NCI-H774 (cell line): ENCODE data around the gene ZFYVE27.

Source experiments
- DNase-seq: peaks from one replicate; lab custom pipeline; 2025; lab: John Stamatoyannopoulos, UW

Gene ZFYVE27

GRCh38 chr10:97770255-97770654 lies 33.3 kb downstream of the ZFYVE27 start:
- DNase-seq, result no peak

GRCh38 chr10:97771055-97771891 lies 34.3 kb downstream of the ZFYVE27 start:
- no peak for DNase-seq

- DNase-seq, result no peak
These were observed 35.2 kb downstream of the ZFYVE27 start, which contains the start of gene SFRP5 for GRCh38 chr10:97771913-97772823. TSS of gene SFRP5 (minus strand) at chr10:97771999. CDS start at chr10:97771833, 166 bp downstream.

- no peak for DNase-seq
These were observed 36.2 kb downstream of the ZFYVE27 start for GRCh38 chr10:97773096-97773495.

- DNase-seq, result no peak
These were observed 37.9 kb downstream of the ZFYVE27 start for GRCh38 chr10:97774811-97775294.

GRCh38 chr10:97777143-97777542 lies 40.2 kb downstream of the ZFYVE27 start:
- DNase-seq, result no peak

GRCh38 chr10:97778452-97779302 lies 41.7 kb downstream of the ZFYVE27 start:
- DNase-seq, result no peak

- DNase-seq, result no peak
These were observed 42.6 kb downstream of the ZFYVE27 start for GRCh38 chr10:97779492-97779891.

GRCh38 chr10:97779975-97780374 lies 43.0 kb downstream of the ZFYVE27 start:
- DNase-seq, result no peak

GRCh38 chr10:97780841-97781617 lies 44.1 kb downstream of the ZFYVE27 start:
- no peak for DNase-seq

GRCh38 chr10:97781618-97782331 lies 44.8 kb downstream of the ZFYVE27 start:
- no peak for DNase-seq

GRCh38 chr10:97782455-97783228 lies 45.7 kb downstream of the ZFYVE27 start:
- no peak for DNase-seq

- no peak for DNase-seq
These were observed 47.4 kb downstream of the ZFYVE27 start for GRCh38 chr10:97784200-97784810.

GRCh38 chr10:97785231-97785630 lies 48.3 kb downstream of the ZFYVE27 start:
- DNase-seq, result no peak

GRCh38 chr10:97785731-97786130 lies 48.8 kb downstream of the ZFYVE27 start:
- DNase-seq, result no peak

GRCh38 chr10:97788552-97789442 lies 51.9 kb downstream of the ZFYVE27 start:
- DNase-seq, result no peak

GRCh38 chr10:97789770-97790397 lies 53.0 kb downstream of the ZFYVE27 start:
- no peak for DNase-seq
